HCT116 (cell line): ENCODE results near the gene KIN. TPM values are rescaled to one million over a fixed set of nuclear protein-coding genes. Genes with fewer than 3 reads are reported as not detected.

ENCODE experiments used
- ATAC-seq: fragments of 200-7000 bp; cut with Tn5 transposase; 2 replicates; pipeline ENCODE4 v1.9.1; 2020; ENCODE audit warnings: mild to moderate bottlenecking, moderate library complexity
- BruUV-seq: library from RNA; stranded (reverse); fragments of 400-500 nt; replicated peaks from 2 replicates; lab custom pipeline; 2021; lab: Mats Ljungman, UMichigan
- CTCF ChIA-PET: fragments of 300-600 bp; sonication (Branson Sonifier 250); formaldehyde crosslinking; loops from one replicate; lab custom pipeline; 2021; ENCODE audit warnings: antibody characterized with exemption; lab: Charles Lee
- POLR2A ChIA-PET: fragments of 300-600, 350-600 bp; sonication (Branson Sonifier 250); formaldehyde crosslinking; loops from one replicate; lab custom pipeline; 2021; ENCODE audit warnings: antibody characterized with exemption; lab: Charles Lee
- RAD21 ChIA-PET, 2 experiments: fragments of 300-600 bp; sonication (Branson Sonifier 250); formaldehyde crosslinking; loops; one replicate each; lab custom pipeline; 2023; ENCODE audit warnings: low total read pairs in 2 of 2; ENCODE audit not compliant: uncharacterized antibody in 2 of 2, unreplicated experiment in 2 of 2, low non-redundant PET in 1 of 2; lab: Charles Lee
- DNase-seq: peaks from one replicate; pipeline ENCODE4 v3.0.0-alpha.2; 2010; ENCODE audit warnings: low read depth, low spot score
- H2AFZ ChIP-seq: fragments of 200-600 bp; shearing (Covaris generic), sonication (generic); 2 replicates; pipeline ENCODE4 v1.6.1; 2017; ENCODE audit warnings: low read depth, mixed run types, mixed read lengths, antibody characterized with exemption, low read length; ENCODE audit not compliant: poor library complexity, severe bottlenecking
- H3K27ac ChIP-seq: 2 replicates; pipeline ENCODE4 v1.5.1; 2012; ENCODE audit warnings: low read depth, low read length
- H3K27me3 ChIP-seq: fragments of 200-600 bp; sonication (generic); 2 replicates; pipeline ENCODE4 v1.6.1; 2016; ENCODE audit warnings: mixed run types, low read length, mixed read lengths; ENCODE audit not compliant: insufficient read depth
- H3K36me3 ChIP-seq, 2 experiments: fragments of 200-500 bp in 1 of 2; fragments of 200-600 bp in 1 of 2; sonication (Bioruptor generic) in 1 of 2; sonication (generic) in 1 of 2; 2 replicates each; pipeline versions ENCODE4 v1.5.1 to v1.6.1; 2014 to 2016; ENCODE audit warnings: low read length in 2 of 2, inconsistent platforms in 1 of 2, mixed read lengths in 1 of 2, mixed run types in 1 of 2; ENCODE audit not compliant: insufficient read depth in 2 of 2, control insufficient read depth in 1 of 2
- H3K4me1 ChIP-seq, 2 experiments: fragments of 200-600 bp in 1 of 2; sonication (generic) in 1 of 2; 2 replicates each; pipeline versions ENCODE4 v1.5.1 to v1.6.1; 2012 to 2017; ENCODE audit warnings: low read length in 2 of 2, inconsistent platforms in 1 of 2, mild to moderate bottlenecking in 1 of 2, mixed read lengths in 1 of 2, mixed run types in 1 of 2, moderate library complexity in 1 of 2; ENCODE audit not compliant: insufficient read depth in 2 of 2, control insufficient read depth in 1 of 2
- H3K4me2 ChIP-seq: fragments of 200-600 bp; sonication (generic); 2 replicates; pipeline ENCODE4 v1.6.1; 2017; ENCODE audit warnings: mixed run types, low read length, mixed read lengths
- H3K4me3 ChIP-seq, 2 experiments: fragments of 200-600 bp in 1 of 2; sonication (generic) in 1 of 2; replicated peaks in 1 of 2; 2 replicates each; pipeline ENCODE4 v1.5.1; 2011 to 2016; ENCODE audit warnings: low read length in 2 of 2, control low read depth in 1 of 2, low read depth in 1 of 2, mild to moderate bottlenecking in 1 of 2, mixed read lengths in 1 of 2, mixed run types in 1 of 2
- H3K79me2 ChIP-seq: fragments of 200-600 bp; sonication (generic); 2 replicates; pipeline ENCODE4 v1.6.1; 2017; ENCODE audit warnings: mild to moderate bottlenecking, mixed run types, low read length, moderate library complexity, mixed read lengths; ENCODE audit not compliant: insufficient read depth
- H3K9ac ChIP-seq: fragments of 200-600 bp; sonication (generic); 2 replicates; pipeline ENCODE4 v1.6.1; 2016; ENCODE audit warnings: low read length, mixed read lengths
- H3K9me2 ChIP-seq: fragments of 200-600 bp; sonication (generic), shearing (Covaris generic); 2 replicates; pipeline ENCODE4 v1.6.1; 2017; ENCODE audit warnings: mixed run types, mild to moderate bottlenecking, moderate library complexity; ENCODE audit not compliant: insufficient read depth
- H3K9me3 ChIP-seq, 2 experiments: fragments of 200-500 bp in 1 of 2; fragments of 200-600 bp in 1 of 2; sonication (Bioruptor generic) in 1 of 2; sonication (generic) in 1 of 2; 2 replicates each; pipeline ENCODE4 v1.6.1; 2014 to 2017; ENCODE audit warnings: low read length in 2 of 2, mixed read lengths in 2 of 2, inconsistent platforms in 1 of 2, low read depth in 1 of 2, mild to moderate bottlenecking in 1 of 2, mixed run types in 1 of 2, moderate library complexity in 1 of 2; ENCODE audit not compliant: control insufficient read depth in 1 of 2, insufficient read depth in 1 of 2
- H4K20me1 ChIP-seq: fragments of 200-600 bp; sonication (generic), shearing (Covaris generic); 2 replicates; pipeline ENCODE4 v1.6.1; 2017; ENCODE audit warnings: mixed run types, mild to moderate bottlenecking, moderate library complexity; ENCODE audit not compliant: insufficient read depth
- CBX3 ChIP-seq: IDR thresholded peaks from 2 replicates; pipeline ENCODE4 v1.6.1; 2012; ENCODE audit warnings: low read depth
- CEBPB ChIP-seq: IDR thresholded peaks from 2 replicates; pipeline ENCODE4 v1.6.1; 2012; ENCODE audit warnings: low read depth
- CTCF ChIP-seq, 3 experiments: fragments of 200-600 bp in 1 of 3; sonication (generic) in 1 of 3; IDR thresholded peaks in 2 of 3; conservative IDR thresholded peaks in 1 of 3; 2 replicates each; pipeline ENCODE4 v1.5.1; 2012 to 2017; ENCODE audit warnings: low read depth in 2 of 3, low read length in 2 of 3, antibody characterized with exemption in 1 of 3, borderline replicate concordance in 1 of 3, control low read depth in 1 of 3, mild to moderate bottlenecking in 1 of 3, mixed read lengths in 1 of 3, mixed run types in 1 of 3, moderate library complexity in 1 of 3; ENCODE audit not compliant: insufficient read depth in 1 of 3
- EGR1 ChIP-seq: IDR thresholded peaks from 2 replicates; pipeline ENCODE4 v1.6.1; 2012; ENCODE audit warnings: low read depth
- MAX ChIP-seq: IDR thresholded peaks from 2 replicates; pipeline ENCODE4 v1.6.1; 2012
- POLR2A ChIP-seq: IDR thresholded peaks from 2 replicates; pipeline ENCODE4 v1.7.0; 2011; ENCODE audit warnings: borderline replicate concordance; ENCODE audit not compliant: insufficient read depth, insufficient read length; ENCODE audit errors: extremely low read depth
- POLR2AphosphoS5 ChIP-seq: IDR thresholded peaks from 2 replicates; pipeline ENCODE4 v1.6.1; 2011; ENCODE audit warnings: mild to moderate bottlenecking, low read depth, low read length, moderate library complexity
- RAD21 ChIP-seq: IDR thresholded peaks from 2 replicates; pipeline ENCODE4 v1.6.1; 2012; ENCODE audit warnings: low read depth, mild to moderate bottlenecking
- TCF7L2 ChIP-seq: IDR thresholded peaks from 2 replicates; pipeline ENCODE4 v1.7.0; 2011; ENCODE audit warnings: borderline replicate concordance, inconsistent platforms; ENCODE audit not compliant: insufficient read depth, insufficient read length; ENCODE audit errors: extremely low read depth
- ZFX ChIP-seq: fragments of 450-650 bp; IDR thresholded peaks from 2 replicates; pipeline ENCODE4 v1.6.1; 2017
- ZNF274 ChIP-seq: fragments of 200-500 bp; sonication (Bioruptor generic); IDR thresholded peaks from 2 replicates; pipeline ENCODE4 v1.6.1; 2014; ENCODE audit warnings: mild to moderate bottlenecking, low read depth, low read length, inconsistent platforms
- intact Hi-C: fragments of 100-400 bp; cut with micrococcal nuclease; formaldehyde crosslinking; loops from 2 replicates; pipeline ENCODE4 v1.10.0; 2022
- total RNA-seq: library from RNA; stranded (reverse); gene quantifications from one replicate; pipeline ENCODE4 v1.2.1, GENCODE V29; 2021; ENCODE audit not compliant: unreplicated experiment

Gene KIN
- total RNA-seq, 1 experiment from 2014 or later = 13.6 TPM

GRCh38 chr10:7829289-7829834 is 41.6 kb upstream of the KIN start:
- TF ChIP-seq CEBPB (no peak), CBX3 (no peak), RAD21 (no peak), EGR1 (no peak), POLR2A (no peak), ZNF274 (no peak)
- DNase-seq (no peak), ATAC-seq (no peak)
- intact Hi-C loops = no loop called here
- POLR2A ChIA-PET = no interaction called here
- no peak overlapping the region for H3K9ac ChIP-seq
- H3K4me1 ChIP-seq = peaks cover 6 to 9% of the 10 kb centered on the region in 2 experiments; a peak in 3 of 4 replicates
- H3K79me2 ChIP-seq = peaks cover 15% of the 10 kb centered on the region; the same call in 1 of the 2 replicates
- H3K36me3 ChIP-seq = peaks cover 4 to 9% of the 10 kb centered on the region in 2 experiments; a peak in 3 of 4 replicates
- no peaks in the 10 kb centered on the region for H3K9me3 ChIP-seq
- CTCF ChIA-PET = no interaction called here
- no peak overlapping the region for H3K4me2 ChIP-seq
- H4K20me1 ChIP-seq = no peaks in the 10 kb centered on the region
- H3K27ac ChIP-seq = no peak overlapping the region
- RAD21 ChIA-PET = no interaction called here
- no peaks in the 10 kb centered on the region for H3K27me3 ChIP-seq
- no peak overlapping the region for H2AFZ ChIP-seq
- H3K4me3 ChIP-seq = no peak overlapping the region
- no TSS peak for BruUV-seq
- H3K9me2 ChIP-seq = no peaks in the 10 kb centered on the region

- Histone ChIP-seq H2AFZ (no peak overlapping the region), H3K27ac (0 out of 2 replicates have a peak overlapping the region, but pooled peaks have one; percentile 1), H3K4me3 (no peak overlapping the region), H3K79me2 (peaks cover 7% of the 10 kb centered on the region; the same call in 1 of the 2 replicates), H4K20me1 (no peaks in the 10 kb centered on the region), H3K36me3 (peaks cover 4 to 9% of the 10 kb centered on the region in 2 experiments; a peak in 3 of 4 replicates)
- CTCF ChIA-PET = no interaction called here
- ATAC-seq = peak; percentile 86
- TF ChIP-seq ZFX (no peak), CTCF (IDR thresholded peaks at IDR 0.05 in 2 of 3, conservative IDR thresholded peaks at IDR 0.05 in 1 of 3; ENCODE audit: borderline replicate concordance in 1 of 3, insufficient read depth in 1 of 3, low read depth in 2 of 3, low read length in 2 of 3) (peak in 2 of 3 experiments; percentile 23 to 25; a peak in 1 of 6 replicates), POLR2AphosphoS5 (no peak), TCF7L2 (no peak), ZNF274 (no peak), MAX (no peak)
- TF ChIP-seq, all 23 proteins: peak for 1
- H3K4me1 ChIP-seq = peaks cover 6 to 9% of the 10 kb centered on the region in 2 experiments; a peak in 3 of 4 replicates
- no peaks in the 10 kb centered on the region for H3K9me2 ChIP-seq
- RAD21 ChIA-PET = no interaction called here
- H3K9ac ChIP-seq = no peak overlapping the region
- H3K9me3 ChIP-seq = no peaks in the 10 kb centered on the region
- intact Hi-C loops = no loop called here
- no peaks in the 10 kb centered on the region for H3K27me3 ChIP-seq
- H3K4me2 ChIP-seq = peak overlapping the region; percentile 8; the same call in 1 of the 2 replicates
- no TSS peak for BruUV-seq
- DNase-seq = no peak
- POLR2A ChIA-PET = no interaction called here
Observed at GRCh38 chr10:7826971-7827370, 39.2 kb upstream of the KIN start.
